ENCODE results near the gene RPS6KA5.

DNA sequence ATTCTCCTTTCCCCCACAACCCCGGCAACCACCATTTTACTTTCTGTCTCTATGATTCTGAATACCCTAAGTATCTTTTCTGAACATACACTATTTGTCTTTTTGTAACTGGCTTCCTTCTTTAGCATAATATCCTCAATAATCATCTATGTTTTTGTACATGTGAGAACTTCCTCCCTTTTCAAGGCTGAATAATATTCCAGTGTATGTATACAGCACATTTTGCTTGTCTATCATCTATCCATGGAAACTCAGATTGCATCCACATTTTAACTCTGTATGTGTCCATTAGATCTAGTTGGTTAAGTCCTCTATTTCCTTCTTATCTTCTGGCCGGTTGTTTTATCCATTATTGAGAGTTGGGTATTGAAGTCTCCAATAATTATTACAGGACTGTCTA, 180.2 kb downstream of the RPS6KA5 start:
- no peak for TF ChIP-seq POLR2A (IDR thresholded peaks at IDR 0.05; ENCODE audit: borderline replicate concordance, extremely low read depth, insufficient read depth, insufficient read length)
- TF ChIP-seq, protein P1, sequence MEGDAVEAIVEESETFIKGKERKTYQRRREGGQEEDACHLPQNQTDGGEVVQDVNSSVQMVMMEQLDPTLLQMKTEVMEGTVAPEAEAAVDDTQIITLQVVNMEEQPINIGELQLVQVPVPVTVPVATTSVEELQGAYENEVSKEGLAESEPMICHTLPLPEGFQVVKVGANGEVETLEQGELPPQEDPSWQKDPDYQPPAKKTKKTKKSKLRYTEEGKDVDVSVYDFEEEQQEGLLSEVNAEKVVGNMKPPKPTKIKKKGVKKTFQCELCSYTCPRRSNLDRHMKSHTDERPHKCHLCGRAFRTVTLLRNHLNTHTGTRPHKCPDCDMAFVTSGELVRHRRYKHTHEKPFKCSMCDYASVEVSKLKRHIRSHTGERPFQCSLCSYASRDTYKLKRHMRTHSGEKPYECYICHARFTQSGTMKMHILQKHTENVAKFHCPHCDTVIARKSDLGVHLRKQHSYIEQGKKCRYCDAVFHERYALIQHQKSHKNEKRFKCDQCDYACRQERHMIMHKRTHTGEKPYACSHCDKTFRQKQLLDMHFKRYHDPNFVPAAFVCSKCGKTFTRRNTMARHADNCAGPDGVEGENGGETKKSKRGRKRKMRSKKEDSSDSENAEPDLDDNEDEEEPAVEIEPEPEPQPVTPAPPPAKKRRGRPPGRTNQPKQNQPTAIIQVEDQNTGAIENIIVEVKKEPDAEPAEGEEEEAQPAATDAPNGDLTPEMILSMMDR (IDR thresholded peaks at IDR 0.05 in 2 of 3, conservative IDR thresholded peaks at IDR 0.05 in 1 of 3; ENCODE audit: borderline replicate concordance in 1 of 3, insufficient read depth in 1 of 3, low read depth in 2 of 3, low read length in 2 of 3) = no peak

Data from HCT116 (cell line).